HG03095 (cell line): ENCODE results near the gene SYT14.
"Not testable (repeated sequence)": the region's sequence is repeated elsewhere in the genome, so short reads cannot be mapped to it uniquely, and the experiment has no call there.

Experiments used
- ATAC-seq: cut with Tn5 transposase; IDR thresholded peaks from one replicate; pipeline ENCODE4 v1.9.1; 2021; ENCODE audit warnings: moderate library complexity; ENCODE audit not compliant: unreplicated experiment

SYT14 gene

GRCh38 chr1:209931141-209931540 is 6.9 kb upstream of the SYT14 start:
- no peak for ATAC-seq

GRCh38 chr1:209936125-209936524 is 1.9 kb upstream of the SYT14 start:
- ATAC-seq, result no peak

DNA sequence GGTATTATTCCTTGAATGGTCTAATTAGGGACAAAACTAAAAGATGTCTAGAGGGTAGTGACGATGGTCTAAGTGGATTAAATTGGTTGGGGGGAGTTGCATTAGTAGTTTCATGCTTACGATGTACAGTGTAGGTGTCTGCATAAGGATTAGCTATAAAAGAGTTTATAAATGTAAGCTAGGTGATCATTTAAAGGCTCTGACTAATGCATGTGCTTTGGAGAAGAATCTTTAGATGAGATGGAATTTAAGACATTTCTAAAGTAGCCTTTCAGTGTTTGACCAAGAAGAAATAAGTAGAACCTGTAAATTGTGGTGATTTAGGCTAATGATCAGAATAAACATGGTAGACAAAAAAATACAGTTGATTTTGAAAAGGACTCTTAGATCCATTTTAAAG is 7.4 kb downstream of the SYT14 start:
- ATAC-seq, result no peak

GRCh38 chr1:209948155-209948554 is 10.1 kb downstream of the SYT14 start:
- no peak for ATAC-seq

DNA sequence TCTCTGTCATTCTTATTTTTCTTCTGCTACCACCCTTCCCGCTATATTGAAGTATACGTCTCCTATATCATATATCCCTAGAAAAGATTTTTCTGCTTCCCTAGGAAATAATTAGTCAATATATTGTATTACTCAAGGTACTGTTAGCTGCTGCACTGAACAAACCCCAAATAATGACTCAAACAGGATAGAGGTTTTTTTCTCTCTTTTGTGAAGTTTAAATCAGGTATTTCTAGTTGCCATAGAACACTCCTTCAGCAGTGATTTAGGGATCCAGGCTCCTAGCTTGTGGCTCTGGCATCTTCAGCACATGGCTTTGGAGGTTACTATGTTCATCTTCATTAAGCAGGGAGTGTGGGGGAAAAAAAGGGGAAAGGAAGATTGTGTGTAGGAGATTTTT is 18.1 kb downstream of the SYT14 start:
- ATAC-seq, result no peak

- ATAC-seq, result no peak
Measured at GRCh38 chr1:209959623-209960022, 21.6 kb downstream of the SYT14 start.

GRCh38 chr1:209960926-209961325 is 22.9 kb downstream of the SYT14 start:
- ATAC-seq, result no peak

GRCh38 chr1:209962388-209962787 is 24.4 kb downstream of the SYT14 start:
- no peak for ATAC-seq

DNA sequence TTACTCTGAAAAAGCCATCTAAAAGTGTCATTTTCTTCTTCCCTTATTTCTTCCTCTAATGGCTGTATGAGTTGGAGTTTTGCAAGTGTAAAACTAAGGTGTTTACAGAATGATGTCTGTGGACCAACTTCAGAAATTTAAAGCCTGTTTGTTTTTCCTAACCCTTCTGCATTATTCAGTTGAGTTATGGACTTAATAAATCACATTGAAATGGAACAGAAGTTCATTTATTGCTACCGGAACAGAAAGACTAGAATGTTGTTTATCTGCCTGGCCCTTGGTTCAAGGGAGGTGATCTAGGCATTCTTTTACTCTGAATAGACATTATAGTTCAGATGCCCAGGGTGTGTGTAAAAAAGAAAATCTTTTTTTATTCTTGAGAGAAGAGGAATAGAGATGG is 24.8 kb downstream of the SYT14 start:
- ATAC-seq, result no peak

DNA sequence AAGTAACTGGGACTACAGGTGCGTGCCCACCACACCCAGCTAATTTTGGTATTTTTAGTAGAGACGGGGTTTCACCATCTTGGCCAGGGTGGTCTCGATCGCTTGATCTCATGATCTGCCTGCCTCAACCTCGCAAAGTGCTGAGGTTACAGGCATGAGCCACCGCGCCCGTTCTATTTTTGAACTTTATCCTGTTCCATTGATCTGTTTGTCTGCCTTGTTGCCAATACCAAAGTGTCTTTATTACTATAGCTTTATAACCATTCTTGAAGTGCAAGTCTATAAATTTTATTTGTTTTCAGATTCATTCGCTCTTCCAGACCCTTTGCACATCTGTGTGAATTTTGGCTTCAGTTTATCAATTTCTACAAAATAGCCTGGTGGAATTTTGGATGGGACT is 28.0 kb downstream of the SYT14 start:
- no peak for ATAC-seq

DNA sequence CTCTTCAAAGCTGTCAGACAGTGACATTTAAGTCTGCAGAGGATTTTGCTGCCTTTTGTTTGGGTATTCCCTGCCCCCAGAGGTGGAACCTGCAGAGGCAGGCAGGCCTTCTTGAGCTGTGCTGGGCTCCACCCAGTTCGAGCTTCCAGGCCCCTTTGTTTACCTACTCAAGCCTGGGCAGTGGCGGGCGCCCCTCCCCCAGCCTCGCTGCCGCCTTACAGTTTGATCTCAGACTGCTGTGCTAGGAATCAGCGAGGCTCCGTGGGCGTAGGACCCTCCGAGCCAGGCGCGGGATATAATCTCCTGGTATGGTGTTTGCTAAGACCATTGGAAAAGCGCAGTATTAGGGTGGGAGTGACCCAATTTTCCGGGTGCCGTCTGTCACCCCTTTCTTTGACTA is 40.7 kb downstream of the SYT14 start:
- not testable (repeated sequence) for ATAC-seq

DNA sequence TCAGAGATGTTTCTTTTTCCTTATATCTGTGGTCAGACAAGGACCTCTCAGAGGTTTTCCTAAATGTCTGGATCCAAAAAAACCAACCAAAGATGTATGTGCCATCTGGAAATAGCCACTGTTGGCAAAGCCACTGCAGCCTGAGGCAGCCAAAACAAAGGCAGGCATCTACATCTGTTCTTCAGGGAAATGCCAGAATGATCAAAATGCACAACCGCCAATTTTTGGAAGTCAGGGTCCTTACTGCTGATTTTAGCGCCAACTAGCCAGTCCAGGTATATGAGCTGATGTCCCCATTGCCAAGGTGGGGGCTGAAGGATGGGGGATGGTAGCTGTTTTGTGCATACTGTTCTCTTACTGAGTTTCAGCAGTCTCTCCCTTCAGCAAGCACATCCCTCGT is 45.9 kb downstream of the SYT14 start:
- no peak for ATAC-seq

GRCh38 chr1:209985002-209985401 is 47.0 kb downstream of the SYT14 start:
- no peak for ATAC-seq

- no peak for ATAC-seq
Measured at GRCh38 chr1:209988706-209989105, 50.7 kb downstream of the SYT14 start.

DNA sequence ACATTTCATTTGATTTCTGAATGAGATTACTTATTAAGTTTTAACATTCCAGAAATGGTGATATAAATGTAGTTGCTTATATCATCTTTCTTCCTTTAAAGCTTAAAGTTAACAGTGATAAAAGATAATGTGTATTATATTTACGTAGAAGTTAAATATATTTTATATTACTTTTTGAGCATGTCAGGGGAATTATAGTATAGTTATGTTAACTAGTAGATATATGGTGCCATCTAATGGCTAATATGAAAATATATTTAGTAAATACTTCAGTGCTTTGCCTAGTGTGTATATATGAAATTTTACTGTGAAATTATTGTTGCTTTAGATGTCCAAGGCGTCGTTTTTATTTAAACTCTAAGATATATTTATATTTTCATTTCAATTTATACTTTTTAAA is 51.5 kb downstream of the SYT14 start:
- ATAC-seq, result no peak

DNA sequence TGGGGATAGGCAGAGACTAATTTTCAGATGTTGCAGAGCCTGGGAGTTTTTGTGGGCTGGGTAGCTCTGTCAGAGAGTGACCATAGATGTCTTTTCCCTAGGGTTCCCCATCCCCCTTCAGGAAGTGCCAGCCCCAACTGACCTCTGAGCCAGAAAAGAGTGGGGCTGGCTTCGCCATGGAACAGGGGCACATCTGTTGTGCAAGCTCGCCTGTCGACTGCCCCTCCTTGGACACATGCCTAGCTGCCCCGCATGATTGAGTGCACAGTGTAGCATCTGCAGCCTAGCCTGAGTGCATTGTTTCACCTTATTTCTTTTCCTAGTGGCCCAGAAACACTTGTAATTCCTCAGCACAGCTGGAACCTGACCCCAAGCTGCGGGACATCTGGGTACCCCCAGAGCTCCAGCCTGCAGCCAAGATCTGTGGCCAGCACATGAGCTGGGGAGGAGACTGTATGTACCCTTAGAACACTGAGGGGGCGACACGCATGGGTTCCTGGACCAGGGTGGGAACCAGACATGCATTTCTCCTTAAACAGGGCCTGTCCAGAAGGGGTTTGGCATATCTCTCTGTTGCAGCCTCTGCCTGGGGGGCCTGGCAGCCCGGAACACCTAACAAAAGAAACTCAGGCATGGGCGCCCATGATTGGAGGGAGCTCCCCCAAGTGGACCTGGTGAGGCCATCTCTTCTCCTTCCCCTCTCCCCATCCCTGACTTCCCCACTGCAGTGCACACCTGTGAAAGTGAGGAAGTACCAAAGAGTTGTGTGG is 55.2 kb downstream of the SYT14 start:
- no peak for ATAC-seq

DNA sequence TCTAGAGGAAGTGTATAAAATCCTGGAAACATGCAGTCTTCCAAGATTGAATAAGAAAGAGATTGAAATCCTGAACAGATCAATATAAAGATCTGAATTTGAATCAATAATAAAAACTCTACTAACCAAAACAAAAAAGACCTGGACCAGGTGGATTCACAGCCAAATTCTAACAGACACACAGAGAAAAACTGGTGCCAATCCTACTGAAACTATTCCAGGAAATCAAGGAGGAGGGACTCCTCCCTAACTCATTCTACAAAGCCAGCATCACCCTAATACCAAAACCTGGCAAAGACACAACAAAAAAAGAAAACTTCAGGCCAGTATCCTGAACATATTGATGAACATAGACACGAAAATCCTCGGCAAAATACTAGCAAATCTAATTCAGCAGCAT is 58.3 kb downstream of the SYT14 start:
- ATAC-seq, result no peak

- no peak for ATAC-seq
Measured at GRCh38 chr1:209999005-209999404, 61.0 kb downstream of the SYT14 start.

DNA sequence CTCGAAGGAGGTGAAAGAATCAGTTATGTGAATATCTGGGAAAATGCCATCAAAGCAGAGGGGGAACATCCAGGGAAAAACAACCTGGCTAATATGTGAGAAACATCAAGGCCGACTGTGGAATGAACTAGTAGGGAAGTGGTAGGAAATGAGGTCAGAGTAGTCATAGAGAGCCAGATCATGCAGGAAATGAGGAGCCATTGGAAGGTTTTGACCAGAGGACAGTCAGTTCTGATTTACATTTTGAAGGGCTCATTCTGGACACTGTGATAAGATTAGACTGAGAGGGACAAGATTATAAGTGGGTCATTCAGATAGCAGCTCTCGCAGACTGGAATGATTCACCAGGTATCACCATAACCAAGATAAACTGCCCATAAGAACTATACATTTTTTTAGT is 63.7 kb downstream of the SYT14 start:
- ATAC-seq, result no peak

GRCh38 chr1:210003501-210003900 is 65.5 kb downstream of the SYT14 start:
- ATAC-seq, result no peak

DNA sequence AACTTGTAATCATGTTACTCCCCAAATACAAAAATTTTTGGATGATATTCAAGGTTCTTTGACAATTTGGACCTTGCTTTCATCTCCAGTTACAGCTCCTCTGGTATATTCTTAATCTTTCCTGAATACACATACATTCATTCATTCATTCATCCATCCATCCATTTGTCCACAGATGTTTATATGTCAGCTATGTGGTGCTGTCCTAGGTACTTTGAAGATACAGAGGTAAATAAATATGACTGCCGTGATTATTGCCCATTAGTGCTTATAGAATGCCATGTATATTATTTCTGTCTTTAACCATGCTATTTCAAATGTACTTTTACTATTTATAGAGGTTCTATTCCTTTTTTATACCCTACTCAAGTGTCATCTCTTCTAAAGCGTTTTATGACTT is 72.1 kb downstream of the SYT14 start:
- no peak for ATAC-seq

GRCh38 chr1:210021145-210021860 is 83.3 kb downstream of the SYT14 start:
- ATAC-seq, result no peak

DNA sequence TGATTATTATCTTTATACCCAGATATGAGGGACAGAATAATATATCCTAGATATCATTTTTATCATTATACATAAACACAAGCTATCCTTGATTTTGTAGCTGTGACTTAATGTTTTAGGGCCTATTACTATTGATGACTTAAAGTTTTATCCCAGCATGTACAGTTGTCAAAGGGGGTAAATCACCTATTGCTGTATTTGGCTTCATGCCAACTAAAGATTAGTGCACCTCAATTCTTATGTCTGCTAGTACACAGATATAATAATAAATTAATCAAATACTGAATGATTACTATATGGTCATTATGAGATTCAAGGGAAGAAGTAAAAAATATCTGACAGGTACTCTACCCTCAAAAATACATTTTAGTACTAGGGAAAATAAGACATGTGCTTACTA is 84.0 kb downstream of the SYT14 start:
- ATAC-seq, result no peak
